Measurements from ENCODE around the gene CRABP2.

Gene CRABP2

DNA sequence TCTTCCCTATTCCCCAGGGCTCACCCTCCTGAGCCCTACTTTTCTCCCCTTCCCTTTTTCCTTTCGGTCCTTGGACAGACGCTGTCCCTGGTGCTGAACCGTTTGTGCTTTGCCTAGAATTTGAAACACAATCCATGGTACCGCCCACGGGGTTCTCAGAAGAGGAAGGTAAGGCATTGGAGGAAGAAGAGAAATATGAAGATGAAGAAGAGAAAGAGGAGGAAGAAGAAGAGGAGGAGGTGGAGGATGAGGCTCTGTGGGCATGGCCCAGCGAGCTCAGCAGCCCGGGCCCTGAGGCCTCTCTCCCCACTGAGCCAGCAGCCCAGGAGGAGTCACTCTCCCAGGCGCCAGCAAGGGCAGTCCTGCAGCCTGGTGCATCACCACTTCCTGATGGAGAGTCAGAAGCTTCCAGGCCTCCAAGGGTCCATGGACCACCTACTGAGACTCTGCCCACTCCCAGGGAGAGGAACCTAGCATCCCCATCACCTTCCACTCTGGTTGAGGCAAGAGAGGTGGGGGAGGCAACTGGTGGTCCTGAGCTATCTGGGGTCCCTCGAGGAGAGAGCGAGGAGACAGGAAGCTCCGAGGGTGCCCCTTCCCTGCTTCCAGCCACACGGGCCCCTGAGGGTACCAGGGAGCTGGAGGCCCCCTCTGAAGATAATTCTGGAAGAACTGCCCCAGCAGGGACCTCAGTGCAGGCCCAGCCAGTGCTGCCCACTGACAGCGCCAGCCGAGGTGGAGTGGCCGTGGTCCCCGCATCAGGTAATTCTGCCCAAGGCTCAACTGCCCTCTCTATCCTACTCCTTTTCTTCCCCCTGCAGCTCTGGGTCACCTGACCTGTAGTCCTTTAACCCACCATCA, 53.0 kb downstream of the CRABP2 start:
- peak; percentile 52 for DNase-seq
